ENCODE results near the gene SHPK. TPM values are rescaled to one million over a fixed set of nuclear protein-coding genes. Genes with fewer than 3 reads are reported as not detected.

Gene SHPK
- total RNA-seq, 2 donors from 2014 or later, result 10.5 to 16.1 TPM

- ATAC-seq (ENCODE audit: insufficient number of reproducible peaks, low FRiP score, low read depth), result no peak
- Histone ChIP-seq H3K4me1 (ENCODE audit: control insufficient read depth in 1 of 2, low read depth in 2 of 2) (no peaks in the 10 kb centered on the region), H3K27me3 (replicated peaks; ENCODE audit: insufficient read depth) (no peaks in the 10 kb centered on the region), H3K36me3 (no peaks in the 10 kb centered on the region), H3K9me3 (no peaks in the 10 kb centered on the region), H3K27ac (no peak overlapping the region), H3K4me3 (no peak overlapping the region)
- DNase-seq (ENCODE audit: low spot score), result no peak
- no peak for TF ChIP-seq CTCF (IDR thresholded peaks at IDR 0.05)
Observed at GRCh38 chr17:3573246-3574100, 62.6 kb downstream of the SHPK start.

- Histone ChIP-seq H3K27ac (no peak overlapping the region), H3K4me1 (ENCODE audit: control insufficient read depth in 1 of 2, low read depth in 2 of 2) (no peaks in the 10 kb centered on the region), H3K9me3 (no peaks in the 10 kb centered on the region), H3K4me3 (no peak overlapping the region), H3K36me3 (no peaks in the 10 kb centered on the region), H3K27me3 (replicated peaks; ENCODE audit: insufficient read depth) (no peaks in the 10 kb centered on the region)
- DNase-seq (ENCODE audit: low spot score) (no peak), ATAC-seq (ENCODE audit: insufficient number of reproducible peaks, low FRiP score, low read depth) (no peak)
- TF ChIP-seq CTCF (IDR thresholded peaks at IDR 0.05), result no peak
Observed at GRCh38 chr17:3572231-3572630, 63.8 kb downstream of the SHPK start.

GRCh38 chr17:3571043-3571900 is 64.8 kb downstream of the SHPK start:
- Histone ChIP-seq H3K27me3 (replicated peaks; ENCODE audit: insufficient read depth) (no peaks in the 10 kb centered on the region), H3K9me3 (no peaks in the 10 kb centered on the region), H3K27ac (no peak overlapping the region), H3K4me1 (ENCODE audit: control insufficient read depth in 1 of 2, low read depth in 2 of 2) (no peaks in the 10 kb centered on the region), H3K4me3 (no peak overlapping the region), H3K36me3 (no peaks in the 10 kb centered on the region)
- no peak for DNase-seq (ENCODE audit: low spot score)
- TF ChIP-seq CTCF (IDR thresholded peaks at IDR 0.05), result no peak
- ATAC-seq (ENCODE audit: insufficient number of reproducible peaks, low FRiP score, low read depth), result no peak

GRCh38 chr17:3569534-3570137 is 66.4 kb downstream of the SHPK start:
- H3K27ac ChIP-seq, result no peak overlapping the region
- no peak for ATAC-seq (ENCODE audit: insufficient number of reproducible peaks, low FRiP score, low read depth)
- H3K9me3 ChIP-seq, result no peaks in the 10 kb centered on the region
- H3K36me3 ChIP-seq, result no peaks in the 10 kb centered on the region
- H3K27me3 ChIP-seq (replicated peaks; ENCODE audit: insufficient read depth), result no peaks in the 10 kb centered on the region
- no peak overlapping the region for H3K4me3 ChIP-seq
- H3K4me1 ChIP-seq (ENCODE audit: control insufficient read depth in 1 of 2, low read depth in 2 of 2), result no peaks in the 10 kb centered on the region
- no peak for DNase-seq (ENCODE audit: low spot score)
- no peak for TF ChIP-seq CTCF (IDR thresholded peaks at IDR 0.05)

- no peak for TF ChIP-seq CTCF (IDR thresholded peaks at IDR 0.05)
- no peak overlapping the region for H3K27ac ChIP-seq
- H3K4me3 ChIP-seq, result no peak overlapping the region
- DNase-seq (ENCODE audit: low spot score), result no peak
- ATAC-seq (ENCODE audit: insufficient number of reproducible peaks, low FRiP score, low read depth), result no peak
- H3K9me3 ChIP-seq, result no peaks in the 10 kb centered on the region
- no peaks in the 10 kb centered on the region for H3K4me1 ChIP-seq (ENCODE audit: control insufficient read depth in 1 of 2, low read depth in 2 of 2)
- no peaks in the 10 kb centered on the region for H3K36me3 ChIP-seq
- no peaks in the 10 kb centered on the region for H3K27me3 ChIP-seq (replicated peaks; ENCODE audit: insufficient read depth)
Observed at GRCh38 chr17:3566551-3566950, 69.5 kb downstream of the SHPK start.
